ENCODE data around the gene FZD8.

The FZD8 gene

DNA sequence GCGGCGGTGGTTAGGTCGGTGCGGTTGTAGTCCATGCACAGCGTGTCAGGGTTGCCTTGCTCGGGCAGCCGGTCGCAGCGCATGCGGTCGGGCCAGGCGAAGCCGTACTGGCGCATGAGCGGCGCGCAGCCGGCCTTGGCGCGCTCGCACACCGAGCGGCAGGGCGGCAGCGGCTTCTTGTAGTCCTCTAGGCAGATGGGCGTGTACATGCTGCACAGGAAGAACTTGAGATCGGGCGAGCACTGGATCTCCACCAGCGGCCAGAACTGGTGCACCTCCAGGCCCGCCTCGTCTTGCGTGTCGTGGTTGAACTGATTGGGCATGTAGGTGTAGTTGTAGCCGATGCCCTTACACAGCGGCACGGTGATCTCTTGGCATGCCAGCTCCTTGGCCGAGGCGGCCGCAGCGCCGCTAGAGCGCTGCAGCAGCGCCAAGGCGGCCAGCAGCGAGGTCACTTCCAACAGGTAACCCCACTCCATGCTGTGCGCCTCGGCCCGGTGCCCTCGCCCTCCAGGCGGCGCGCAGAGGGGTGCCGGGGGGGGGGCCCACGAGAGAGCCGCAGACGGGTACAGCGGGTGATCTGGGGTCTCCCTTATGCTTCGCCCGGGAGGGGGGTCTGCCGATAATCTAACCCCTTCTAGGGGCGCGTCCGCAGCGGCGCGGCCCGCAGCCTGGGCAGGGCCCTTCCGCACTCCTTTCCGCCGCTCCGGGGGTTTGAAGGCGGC is 983 bp downstream of the FZD8 start:
- no peak for DNase-seq

DNA sequence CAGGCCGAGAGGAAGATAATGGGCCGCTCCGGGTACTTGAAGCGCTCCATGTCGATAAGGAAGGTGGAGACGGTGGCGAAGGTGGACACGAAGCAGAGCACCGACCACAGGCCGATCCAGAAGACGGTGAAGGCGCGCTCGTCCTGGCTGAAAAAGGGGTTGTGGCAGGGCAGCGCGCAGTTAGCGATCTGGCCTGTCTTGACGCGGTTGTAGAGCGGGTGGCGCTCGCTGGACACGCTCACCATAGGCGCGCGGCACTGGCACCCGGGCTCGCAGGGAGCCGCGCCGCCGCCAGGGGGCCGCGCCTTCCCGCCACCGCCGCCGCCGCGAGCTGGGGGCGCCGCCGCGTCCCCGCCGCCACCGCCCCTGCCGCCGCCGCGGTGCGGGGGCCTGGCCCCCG is 1.6 kb downstream of the FZD8 start:
- DNase-seq = no peak

DNA sequence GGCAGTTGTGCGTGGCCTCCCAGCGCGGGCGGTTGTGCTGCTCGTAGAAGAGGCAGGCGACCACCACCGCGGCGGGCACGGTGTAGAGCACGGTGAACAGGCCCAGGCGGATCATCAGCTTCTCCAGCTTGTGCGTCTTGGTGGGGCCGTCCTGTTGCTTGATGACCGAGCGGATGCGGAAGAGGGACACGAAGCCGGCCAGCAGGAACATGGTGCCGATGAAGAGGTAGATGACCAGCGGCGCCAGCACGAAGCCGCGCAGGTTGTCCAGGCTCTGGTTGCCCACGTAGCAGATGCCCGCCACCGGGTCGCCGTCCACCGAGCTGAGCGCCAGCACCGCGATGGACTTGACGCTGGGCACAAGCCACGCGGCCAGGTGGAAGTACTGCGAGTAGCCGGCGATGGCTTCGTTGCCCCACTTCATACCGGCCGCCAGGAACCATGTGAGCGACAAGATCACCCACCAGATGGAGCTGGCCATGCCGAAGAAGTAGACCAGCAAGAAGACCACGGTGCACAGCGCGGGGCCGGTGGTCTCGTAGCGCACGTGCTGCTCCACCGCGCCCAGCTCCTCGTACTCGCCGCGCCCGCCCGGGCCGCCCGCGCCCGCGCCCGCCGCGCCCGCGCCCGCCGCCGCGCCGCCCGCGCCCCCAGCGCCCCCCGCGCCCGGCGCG is 2.2 kb downstream of the FZD8 start:
- DNase-seq = no peak

DNA sequence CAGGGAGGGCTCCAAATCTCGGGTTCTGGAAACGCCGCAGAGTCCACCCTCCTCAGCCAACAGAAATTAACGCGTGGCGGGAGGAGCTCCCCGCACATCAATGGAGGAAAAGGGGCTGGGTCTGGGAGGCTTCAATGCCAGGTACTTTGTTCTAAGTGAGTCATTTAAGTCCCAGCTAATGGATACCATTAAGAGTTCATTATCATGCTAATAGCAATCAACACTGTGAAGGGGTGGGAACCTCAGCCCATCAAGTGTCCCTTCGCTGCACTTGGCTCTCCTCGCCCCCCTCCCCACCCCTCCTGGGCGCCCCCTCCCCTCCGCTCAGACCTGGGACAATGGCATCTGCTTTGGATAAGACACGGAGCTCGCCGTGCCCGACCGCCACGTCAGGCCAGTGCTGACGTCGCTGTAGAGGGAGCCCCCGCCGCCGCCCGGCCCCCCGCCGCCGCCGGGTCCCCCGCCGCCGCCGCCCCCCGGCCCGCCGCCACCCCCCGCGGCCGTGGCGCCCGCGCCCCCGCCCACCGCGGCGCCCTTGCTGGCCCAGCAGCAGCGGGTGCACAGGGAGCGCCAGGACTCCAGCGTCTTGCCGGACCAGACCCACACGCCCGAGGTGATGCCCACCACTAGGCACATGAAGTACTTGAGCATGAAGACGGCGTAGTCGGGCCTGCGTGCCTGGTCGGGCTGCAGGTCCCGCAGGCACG is 2.9 kb downstream of the FZD8 start:
- no peak for DNase-seq

DNA sequence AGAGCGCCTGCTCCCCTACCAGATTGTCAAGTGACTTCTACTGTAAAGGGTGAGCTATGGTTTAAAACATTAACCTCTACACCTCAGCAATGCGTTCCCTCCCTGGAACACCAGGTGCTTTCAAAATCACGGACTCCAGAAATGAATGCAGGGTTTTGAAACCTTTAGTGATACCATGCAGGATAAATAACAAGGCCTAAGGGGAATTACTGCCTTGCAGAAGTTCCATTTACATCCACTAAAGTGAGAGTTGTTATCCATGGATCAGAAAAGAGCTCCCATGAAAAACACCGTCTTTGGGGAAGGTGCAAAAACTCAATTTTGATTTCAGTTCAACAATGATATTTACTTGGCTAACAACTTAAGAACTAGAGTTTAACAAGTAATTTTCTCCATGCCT is 4.0 kb downstream of the FZD8 start:
- no peak for DNase-seq

DNA sequence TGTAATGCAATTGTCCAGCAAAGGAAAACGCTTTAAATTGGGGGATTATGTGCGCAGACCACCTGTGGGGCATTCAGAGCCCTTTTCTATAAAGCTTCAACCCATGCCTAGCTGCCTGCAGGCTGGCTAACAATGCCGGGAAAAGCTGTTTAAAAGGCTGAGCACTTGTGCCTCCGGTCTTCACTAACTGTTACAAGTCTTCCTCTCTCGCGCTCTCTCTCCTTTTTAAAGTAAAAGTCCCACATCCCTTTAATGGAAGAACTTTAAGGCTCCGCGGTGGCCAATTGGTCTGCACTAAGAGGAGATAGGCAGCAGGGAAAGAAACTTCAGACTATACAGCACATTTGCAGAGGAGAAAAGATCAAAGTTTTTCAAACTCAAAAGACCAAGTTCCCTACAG is 4.6 kb downstream of the FZD8 start:
- DNase-seq = no peak

DNA sequence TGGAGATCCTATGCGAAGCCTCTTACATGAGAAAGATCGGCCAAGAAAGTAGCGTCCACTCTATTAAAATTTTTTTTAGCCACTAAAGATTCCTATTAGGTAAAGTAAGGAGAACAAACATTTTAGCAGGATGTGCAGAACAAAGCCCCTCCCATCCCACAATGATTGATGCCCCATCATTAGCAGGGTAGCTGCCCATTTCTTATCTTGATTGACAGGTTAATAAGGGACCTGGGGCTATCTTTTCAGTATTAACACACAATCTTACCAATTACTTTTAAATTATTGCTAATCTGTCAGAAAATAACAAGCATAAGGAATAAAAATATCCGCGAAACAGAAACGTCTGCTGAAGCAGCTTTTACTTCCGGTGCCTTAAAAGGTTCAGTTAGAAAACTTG is 5.1 kb downstream of the FZD8 start:
- no peak for DNase-seq

DNA sequence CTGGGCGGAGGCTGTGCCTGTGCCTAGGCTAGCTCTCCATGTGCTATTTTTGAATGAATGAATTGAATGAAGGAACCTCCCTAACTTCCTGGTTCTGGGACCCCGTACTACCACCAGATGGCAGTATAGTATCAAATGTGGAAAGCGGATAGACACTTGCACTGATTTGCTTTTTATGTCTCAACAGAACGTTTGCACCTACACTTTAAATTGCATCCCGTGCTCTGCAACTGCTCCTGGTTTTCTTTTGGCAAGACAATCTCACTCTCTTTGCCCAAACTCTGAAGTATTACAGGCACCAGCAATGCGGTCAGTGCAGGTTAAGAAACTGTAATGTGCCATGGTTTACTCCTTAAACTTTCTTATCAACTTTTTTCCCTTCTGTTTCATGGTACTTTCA is 6.5 kb downstream of the FZD8 start:
- DNase-seq = no peak

DNA sequence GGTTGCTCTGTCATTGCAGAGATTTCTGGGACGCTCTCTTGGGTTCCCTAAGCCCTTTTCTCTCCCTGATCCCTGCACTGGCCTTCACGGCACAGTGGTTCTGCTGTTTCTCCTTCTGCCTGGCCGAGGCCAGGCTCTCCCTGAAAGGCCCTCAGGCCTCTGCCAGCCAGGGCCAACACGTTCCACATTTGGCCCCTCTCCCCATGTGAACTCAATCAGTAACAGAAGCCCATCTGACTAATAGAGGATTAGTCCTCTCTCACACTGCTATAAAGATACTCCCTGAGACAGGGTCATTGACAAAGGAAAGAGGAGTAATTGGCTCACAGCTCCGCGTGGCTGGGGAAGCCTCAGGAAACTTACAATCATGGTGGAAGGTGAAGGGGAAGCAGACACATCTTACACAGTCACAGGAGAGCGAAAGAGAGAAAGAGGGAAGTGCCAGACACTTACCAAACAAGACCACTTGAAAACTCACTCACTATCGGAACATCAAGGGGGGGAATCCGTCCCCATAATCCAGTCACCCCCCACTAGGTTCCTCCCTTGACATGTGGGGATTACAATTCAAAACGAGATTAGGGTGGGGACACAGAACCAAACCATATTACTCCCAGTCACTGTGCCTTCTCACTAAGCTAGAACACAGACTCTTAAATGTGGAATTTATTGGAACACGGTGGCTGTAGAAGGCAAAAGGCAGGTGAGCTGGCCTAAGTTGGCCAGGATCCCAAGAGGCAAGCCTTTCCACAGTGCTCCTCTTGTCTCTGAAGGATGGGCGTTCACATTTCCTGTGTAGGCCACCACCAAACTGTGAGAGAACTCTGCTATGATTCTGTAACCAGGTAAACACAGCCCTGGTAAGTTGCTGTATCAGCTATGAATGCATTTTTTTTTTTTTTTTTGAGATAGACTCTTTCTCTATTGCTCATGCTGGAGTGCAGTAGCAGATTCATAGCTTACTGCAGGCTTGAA is 8.8 kb downstream of the FZD8 start:
- DNase-seq = no peak

DNA sequence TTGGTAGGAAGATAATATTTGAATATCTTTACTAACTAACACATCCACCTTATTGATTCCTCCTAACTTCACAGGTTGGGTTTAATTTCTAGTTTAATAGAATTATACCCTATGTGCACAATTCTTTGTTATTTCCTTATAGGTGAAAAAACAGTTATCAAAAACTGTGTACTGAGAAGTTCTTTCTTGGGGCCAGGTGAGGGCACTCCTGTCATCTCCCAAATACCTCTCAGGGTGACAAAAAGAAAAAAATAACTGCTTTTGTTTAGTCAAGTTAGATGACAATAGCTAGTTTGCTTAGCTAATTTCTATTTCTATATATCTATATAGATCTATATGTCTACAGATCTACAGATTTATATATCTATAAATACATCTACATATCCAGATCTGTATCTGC is 10.1 kb downstream of the FZD8 start:
- DNase-seq = no peak

DNA sequence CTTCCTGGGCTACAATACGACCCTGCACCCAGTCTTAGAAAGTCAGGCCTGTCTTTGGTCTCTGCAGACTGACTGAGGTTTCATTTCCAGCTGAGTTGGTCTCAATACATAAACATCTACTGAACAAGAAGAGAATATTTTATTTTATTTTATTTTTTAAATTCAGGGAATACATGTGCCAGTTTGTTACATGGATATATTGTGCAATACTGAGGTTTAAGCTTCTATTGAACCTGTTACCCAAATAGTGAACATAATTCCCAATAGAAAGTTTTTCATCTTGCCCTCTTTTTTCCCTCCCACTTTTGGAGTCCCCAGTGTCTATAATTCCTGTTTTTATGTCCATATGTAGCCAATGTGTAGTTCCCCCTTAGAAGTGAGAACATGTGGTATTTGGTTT is 10.7 kb downstream of the FZD8 start:
- no peak for DNase-seq

DNA sequence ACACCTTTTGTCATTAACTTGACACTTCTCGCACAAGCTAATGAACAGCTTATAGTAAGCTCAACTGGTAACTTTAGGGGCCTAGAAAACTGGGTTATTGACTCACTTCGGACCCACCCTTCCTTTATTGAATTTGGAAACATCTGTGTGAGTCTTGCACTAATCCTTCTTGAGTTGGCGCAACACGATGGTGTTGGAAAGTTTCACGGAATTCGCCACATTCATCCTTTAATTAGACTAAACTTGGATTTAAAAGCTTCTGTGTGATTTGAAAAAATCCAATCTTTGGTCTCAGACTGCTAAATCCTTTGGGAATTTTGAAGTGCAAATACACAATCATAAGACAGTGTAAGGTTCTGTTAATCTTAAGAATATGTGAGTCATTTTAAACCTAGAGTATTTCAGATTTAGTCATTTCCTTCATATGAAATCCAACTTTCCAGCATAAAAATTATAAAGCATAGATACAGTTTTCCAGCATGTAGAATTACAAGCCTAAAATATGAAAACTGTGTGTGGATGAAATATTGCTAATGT is 15.1 kb downstream of the FZD8 start:
- no peak for DNase-seq

DNA sequence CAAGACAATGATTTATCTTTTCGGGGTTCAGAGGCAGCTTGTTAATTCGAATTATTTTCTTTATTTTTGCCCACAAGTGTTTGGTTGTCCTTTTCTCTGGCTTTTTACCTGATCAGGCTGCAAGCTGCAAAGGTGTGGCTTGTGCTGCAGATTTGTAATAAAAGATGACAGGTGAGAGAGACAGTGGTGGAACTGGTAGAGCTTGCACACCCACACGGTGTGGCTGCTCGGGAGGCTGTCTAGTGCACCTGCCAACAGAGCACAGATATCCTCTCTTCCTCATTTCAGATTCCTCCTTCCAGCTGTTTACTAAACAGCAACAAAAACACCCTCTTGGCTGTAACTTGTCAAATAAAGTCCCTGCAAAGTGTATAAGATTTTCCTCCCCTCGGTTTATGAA is 27.8 kb downstream of the FZD8 start:
- no peak for DNase-seq

DNA sequence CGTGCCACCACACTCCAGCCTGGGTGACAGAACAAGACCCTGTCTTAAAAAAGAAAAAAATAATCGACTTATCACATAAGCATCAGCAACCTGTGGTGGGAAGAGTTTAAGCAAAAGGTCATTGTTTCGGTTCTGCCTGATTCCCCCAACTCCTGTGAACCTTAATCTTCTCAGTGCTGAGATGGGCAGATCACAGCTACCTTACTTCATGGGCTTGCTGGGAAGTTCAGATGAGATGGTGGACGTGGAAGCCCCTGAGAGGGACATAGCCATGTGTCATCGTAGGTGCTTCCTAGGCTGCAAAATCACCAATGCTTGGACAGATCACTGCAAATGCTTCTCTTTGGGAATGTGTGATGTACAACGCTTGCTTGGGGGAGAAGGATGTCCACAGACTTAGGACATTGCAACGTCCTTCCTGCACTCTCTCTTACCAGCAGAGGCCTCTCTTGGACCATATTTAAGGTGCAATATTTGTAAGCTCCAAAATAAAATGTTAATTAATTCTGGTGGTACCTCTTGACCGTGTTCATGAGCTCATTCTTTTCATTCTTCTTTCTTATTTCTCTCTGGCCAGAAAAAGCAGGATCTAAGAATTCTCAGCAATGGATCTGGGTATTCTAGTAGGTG is 28.4 kb downstream of the FZD8 start:
- no peak for DNase-seq

DNA sequence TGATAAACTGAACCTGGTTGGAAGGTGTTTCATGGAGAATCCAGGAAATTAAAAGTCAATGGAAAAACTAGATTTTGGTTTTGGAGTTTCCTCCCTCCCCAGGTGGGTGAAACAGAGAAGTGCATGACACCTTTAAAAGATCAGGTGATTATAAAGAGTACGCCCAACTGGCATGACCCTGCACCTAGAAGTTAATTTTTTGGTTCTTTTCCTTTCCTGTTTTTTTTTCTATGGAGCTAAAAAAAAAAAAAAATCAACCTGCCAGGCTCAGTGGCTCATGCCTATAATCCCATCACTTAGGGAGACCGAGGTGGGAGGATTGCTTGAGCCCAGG is 29.0 kb downstream of the FZD8 start:
- DNase-seq = no peak

DNA sequence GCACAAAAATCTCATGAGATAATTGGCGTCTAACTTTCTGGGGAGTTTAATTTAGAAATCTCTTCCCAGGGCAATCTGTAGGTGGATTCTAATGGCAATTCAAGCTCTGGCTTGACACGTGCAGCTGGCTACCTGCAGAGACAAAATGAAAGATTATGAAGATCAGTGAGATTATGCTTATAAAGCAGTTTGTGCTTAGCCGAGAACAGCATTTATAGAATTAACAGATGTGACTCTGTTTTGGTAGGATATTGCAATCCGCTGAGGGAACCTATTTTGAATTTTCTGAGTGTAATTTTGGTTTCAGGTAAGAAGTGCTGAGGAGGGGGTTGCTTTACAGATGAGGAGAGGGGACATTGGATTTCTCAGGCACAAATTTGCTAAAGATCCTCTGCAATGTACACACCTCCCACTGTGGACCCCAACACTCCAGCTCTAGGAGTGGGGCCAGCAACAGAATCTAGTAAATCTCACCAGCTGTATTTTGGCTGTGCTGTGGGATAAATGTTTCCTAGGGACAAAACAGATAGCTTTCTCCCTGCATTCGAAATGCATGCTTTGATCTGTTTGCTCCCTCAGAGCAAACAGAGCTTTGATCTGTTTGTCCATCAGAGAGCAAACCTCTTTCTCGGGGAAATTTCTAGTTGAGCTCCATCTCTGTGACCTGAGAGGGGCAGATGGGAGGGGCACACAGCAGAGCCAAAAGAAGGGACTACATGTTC is 29.6 kb downstream of the FZD8 start:
- no peak for DNase-seq

DNA sequence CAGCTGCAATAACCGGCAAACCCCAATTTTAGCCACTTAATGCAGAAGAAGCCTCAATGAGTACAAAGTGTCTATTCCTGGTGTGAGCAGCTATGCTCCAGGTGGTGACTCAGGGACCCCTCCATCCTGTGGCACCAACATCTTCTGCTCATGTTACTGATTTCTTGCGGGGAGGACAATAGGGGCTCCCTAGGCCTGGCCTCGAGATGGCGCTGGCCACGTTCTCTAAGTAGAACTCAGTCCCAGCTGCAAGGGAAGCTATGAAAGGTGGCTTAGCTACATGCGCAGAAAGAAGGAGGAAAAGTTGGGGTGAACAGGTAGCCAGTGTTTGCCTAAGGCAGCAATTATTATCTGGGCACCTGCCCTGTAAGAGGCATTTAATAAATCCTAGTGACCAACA is 30.3 kb downstream of the FZD8 start:
- no peak for DNase-seq

DNA sequence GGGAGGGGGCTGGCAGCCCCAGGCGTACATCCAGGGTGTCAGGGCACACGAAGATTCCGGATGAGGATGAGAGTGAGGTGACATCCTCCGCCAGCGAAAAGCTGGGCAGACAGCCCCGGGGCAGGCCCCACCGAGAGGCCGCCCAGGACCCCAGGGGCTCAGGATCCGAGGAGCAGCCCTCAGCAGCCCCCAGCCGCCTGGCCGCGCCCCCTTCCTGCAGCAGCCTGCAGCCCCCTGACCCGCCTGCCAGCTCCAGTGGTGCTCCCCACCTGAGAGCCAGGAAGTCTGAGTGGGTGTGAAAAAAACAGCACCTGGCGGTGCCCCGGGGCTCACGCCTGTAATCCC is 33.8 kb downstream of the FZD8 start:
- no peak for DNase-seq

DNA sequence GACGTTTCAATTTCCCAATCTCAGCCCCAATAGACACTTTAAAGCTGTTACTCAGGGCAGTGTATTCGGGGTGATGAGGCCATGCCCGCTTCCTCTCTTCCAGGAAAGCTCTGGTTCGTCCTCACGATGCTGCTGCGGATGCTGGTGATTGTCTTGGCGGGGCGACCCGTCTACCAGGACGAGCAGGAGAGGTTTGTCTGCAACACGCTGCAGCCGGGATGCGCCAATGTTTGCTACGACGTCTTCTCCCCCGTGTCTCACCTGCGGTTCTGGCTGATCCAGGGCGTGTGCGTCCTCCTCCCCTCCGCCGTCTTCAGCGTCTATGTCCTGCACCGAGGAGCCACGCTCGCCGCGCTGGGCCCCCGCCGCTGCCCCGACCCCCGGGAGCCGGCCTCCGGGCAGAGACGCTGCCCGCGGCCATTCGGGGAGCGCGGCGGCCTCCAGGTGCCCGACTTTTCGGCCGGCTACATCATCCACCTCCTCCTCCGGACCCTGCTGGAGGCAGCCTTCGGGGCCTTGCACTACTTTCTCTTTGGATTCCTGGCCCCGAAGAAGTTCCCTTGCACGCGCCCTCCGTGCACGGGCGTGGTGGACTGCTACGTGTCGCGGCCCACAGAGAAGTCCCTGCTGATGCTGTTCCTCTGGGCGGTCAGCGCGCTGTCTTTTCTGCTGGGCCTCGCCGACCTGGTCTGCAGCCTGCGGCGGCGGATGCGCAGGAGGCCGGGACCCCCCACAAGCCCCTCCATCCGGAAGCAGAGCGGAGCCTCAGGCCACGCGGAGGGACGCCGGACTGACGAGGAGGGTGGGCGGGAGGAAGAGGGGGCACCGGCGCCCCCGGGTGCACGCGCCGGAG is 34.4 kb downstream of the FZD8 start:
- no peak for DNase-seq

DNA sequence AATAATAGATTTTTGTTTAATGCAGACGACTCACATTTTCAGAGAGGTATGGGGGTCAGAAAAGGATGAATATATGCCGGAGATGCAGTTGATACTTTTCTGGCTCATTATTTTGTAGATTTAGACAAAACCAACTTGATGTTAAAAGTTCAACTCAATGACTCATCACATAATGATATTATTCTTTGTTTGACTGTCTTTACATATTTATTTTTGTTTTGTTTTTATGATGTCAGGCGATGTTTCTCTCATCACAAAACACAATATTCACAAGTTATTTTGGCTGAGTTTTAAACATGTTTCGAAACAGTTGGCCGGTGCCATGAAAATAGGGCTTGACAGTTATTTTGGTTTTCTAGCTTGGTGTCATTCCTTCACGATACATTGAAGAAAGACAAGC is 35.7 kb downstream of the FZD8 start:
- no peak for DNase-seq

DNA sequence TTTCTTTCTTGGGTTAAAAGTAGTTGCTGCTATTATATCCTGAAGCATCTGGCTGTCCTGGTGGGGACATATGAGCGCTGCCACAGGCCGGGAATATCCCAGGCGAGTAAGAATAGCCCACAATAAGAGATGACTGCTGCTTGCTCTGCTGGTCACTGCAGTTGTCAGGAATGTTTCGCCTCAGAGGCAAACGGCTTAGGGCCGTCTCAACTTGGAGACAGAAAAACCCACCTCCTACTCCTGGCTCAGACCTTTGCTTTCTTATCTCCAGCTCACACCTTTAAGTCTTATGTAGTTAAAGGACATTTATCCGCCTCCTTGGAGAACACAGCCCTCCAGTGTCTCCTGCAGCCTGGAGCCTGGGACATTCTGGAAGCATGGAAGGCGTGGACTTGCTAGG is 36.9 kb downstream of the FZD8 start, which contains the start of gene GJD4:
Gene GJD4 (plus strand): TSS at position 151 of the 400 bp plus-strand sequence. CDS start 227 bp downstream, at position 378.
- no peak for DNase-seq

Data from NCI-H2081 treated with DMSO at 0.1 percent for 48 hours (cell line).